Heart left ventricle (tissue), 16 donors: Measurements from ENCODE around the gene SIAE. TPM values are rescaled to one million over a fixed set of nuclear protein-coding genes. Genes with fewer than 3 reads are reported as not detected.

Experiments used
- ATAC-seq, 4 donors: fragments of 200-7000 bp; cut with Tn5 transposase; one replicate each; pipeline ENCODE4 v1.9.1; 2020 to 2022; ENCODE audit warnings: moderate library complexity in 4 of 4, mild to moderate bottlenecking in 3 of 4, moderate number of reproducible peaks in 1 of 4
- DNase-seq, 5 donors: peaks; one replicate each; pipeline ENCODE4 v3.0.0-alpha.2; 2020
- H3K27ac ChIP-seq, 12 donors: fragments of 200-600 bp; sonication (generic) in 4 of 12; one replicate each; pipeline versions ENCODE4 v1.5.0 to v1.8.0; 2016 to 2022; ENCODE audit warnings: mild to moderate bottlenecking in 2 of 12
- H3K27me3 ChIP-seq, 9 donors: fragments of 200-600 bp; sonication (generic) in 2 of 9; one replicate each; pipeline versions ENCODE4 v1.5.1 to v1.8.0; 2016 to 2022; ENCODE audit warnings: mild to moderate bottlenecking in 3 of 9
- H3K36me3 ChIP-seq, 9 donors: fragments of 200-600 bp; sonication (generic) in 2 of 9; one replicate each; pipeline versions ENCODE4 v1.5.0 to v1.8.0; 2018 to 2022; ENCODE audit warnings: mild to moderate bottlenecking in 2 of 9
- H3K4me1 ChIP-seq, 12 donors: fragments of 200-600 bp; sonication (generic) in 4 of 12; one replicate each; pipeline versions ENCODE4 v1.5.0 to v1.8.0; 2016 to 2022; ENCODE audit warnings: mild to moderate bottlenecking in 3 of 12
- H3K4me3 ChIP-seq, 12 donors: fragments of 200-600 bp; sonication (generic) in 4 of 12; one replicate each; pipeline versions ENCODE4 v1.5.0 to v1.8.0; 2017 to 2022; ENCODE audit warnings: mild to moderate bottlenecking in 9 of 12, moderate library complexity in 4 of 12
- H3K9me3 ChIP-seq, 12 donors: fragments of 200-600 bp; sonication (generic) in 4 of 12; one replicate each; pipeline versions ENCODE4 v1.5.0 to v1.8.0; 2016 to 2022; ENCODE audit warnings: mild to moderate bottlenecking in 1 of 12
- POLR2A ChIP-seq, 2 donors: fragments of 450-650 bp; IDR thresholded peaks; one replicate each; pipeline ENCODE4 v1.6.1; 2017; ENCODE audit warnings: antibody characterized with exemption in 2 of 2, mild to moderate bottlenecking in 2 of 2, moderate library complexity in 2 of 2
- WGBS, 4 donors: extraction: QIAGEN DNeasy Blood & Tissue Kit in 2 of 4; methylation state at CpG; one replicate each; pipeline versions ENCODE4 v1.1.5 to v1.1.7; 2013 to 2018; 5-methylcytosine and 5-hydroxymethylcytosine counted together
- intact Hi-C, 10 donors: fragments of 100-400 bp; cut with DNase I; formaldehyde crosslinking; loops; one replicate each; pipeline versions ENCODE4 v1.11.1 to v1.14.2; 2022
- polyA plus RNA-seq, 2 donors: library from polyadenylated mRNA; stranded (reverse); fragments of 200-250 nt; gene quantifications; one replicate each; pipeline ENCODE4 v1.2.3, GENCODE V29; 2013
- total RNA-seq, 9 donors: library from RNA; depleted of rRNA in 2 of 9; stranded (reverse); fragments of >200 nt in 2 of 9; fragmentation: NEBNext Ultra II Directional in 3 of 9; extraction: Animal tissue kit (Norgen Biotek cat#: 25700) in 3 of 9; gene quantifications; one replicate each; pipeline versions ENCODE4 v1.1.0 to v1.2.4, GENCODE V29; 2016 to 2023
- TF ChIP-seq, protein P1 (sequence below), 12 donors: fragments of 200-600 bp; sonication (generic) in 4 of 12; IDR thresholded peaks; one replicate each; pipeline versions ENCODE4 v1.5.0 to v1.8.0; 2018 to 2022; ENCODE audit warnings: antibody characterized with exemption in 12 of 12, mild to moderate bottlenecking in 5 of 12
- donor health status: ischemic (EF 13 %, LVEDD 7.1; RV severe dilation, severe dysfunction).
- donor health status: healthy with polysubstance abuse.
- donor health status: DM: no; HTN: yes; CAD: no.
- donor health status: DM: no; HTN: no; CAD: no.
- donor health status: ischemic (EF 25% LVEDD 6.9; RV normal size, moderate dysfunction).
- donor health status: ischemic (EF 25% LVEDD 5.7; RV mildly dilated, moderate dysfunction).
- donor health status: healthy.
- donor health status: DM: yes; HTN: yes; CAD: no.
- donor health status: ischemic (EF 35%, LVEDD 5.7; RV mildly dilated, moderate dysfunction).
- donor health status: nonischemic (EF 11% LVEDD 7.7; RV severe dilation, severe dysfunction).
- donor health status: DM: yes; HTN: yes; CAD: no.
- donor health status: PGD.
- donor health status: ischemic (EF 29% LVEDD 5.4; RV normal size, mild dysfunction).
- donor health status: nonischemic (EF 23%, LVEDD 6.1; RV moderate dilation, normal function).

The SIAE gene
- total and polyA plus RNA-seq, 11 donors, result 24.2 to 87.8 (median 56.7) TPM

DNA sequence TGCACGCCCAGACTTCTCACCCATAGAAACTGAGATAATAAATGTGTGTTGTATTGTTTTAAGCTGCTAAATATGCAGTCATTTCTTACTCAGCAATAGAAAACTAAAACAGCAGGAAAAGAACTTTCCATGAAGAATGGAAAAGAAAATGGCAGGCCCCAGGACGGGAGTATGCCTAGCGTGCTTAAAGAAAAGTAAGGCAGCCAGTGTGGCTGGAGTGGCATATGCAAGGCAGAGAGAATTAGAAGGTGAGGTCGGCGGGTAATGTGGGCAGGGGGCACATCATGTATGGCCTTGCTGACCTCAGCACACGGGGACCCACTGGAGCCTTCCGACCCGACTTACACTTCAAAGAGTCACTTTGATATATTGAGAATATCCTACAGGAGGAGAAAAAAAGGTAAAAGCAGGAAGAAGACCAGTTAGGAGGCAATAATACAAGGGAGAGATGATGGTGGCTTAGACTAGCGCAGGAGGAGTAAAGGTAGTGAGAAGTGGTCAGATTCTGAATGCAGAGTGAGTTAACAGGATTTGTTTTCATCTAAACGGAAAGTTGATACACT is 30.4 kb downstream of the SIAE start:
- peaks cover 0 to 29% (median 20%) of the 10 kb centered on the region in 9 donors for H3K36me3 ChIP-seq
- H3K9me3 ChIP-seq, result no peaks in the 10 kb centered on the region
- 88 to 91% (median 90%) methylated on average over 10 of the region's 10 CpGs for WGBS, 4 donors
- DNase-seq (no peak), ATAC-seq (no peak)
- no peak overlapping the region for H3K4me3 ChIP-seq
- H3K4me1 ChIP-seq, result peaks cover 0 to 12% (median 2%) of the 10 kb centered on the region in 12 donors
- intact Hi-C loops, result loop anchor here in 3 of 10 donors (5.0 kb wide), 1 partner anchor 194 kb away; no protein-coding TSS in a partner anchor
- no peak for TF ChIP-seq POLR2A (IDR thresholded peaks at IDR 0.05)
- TF ChIP-seq, protein P1, sequence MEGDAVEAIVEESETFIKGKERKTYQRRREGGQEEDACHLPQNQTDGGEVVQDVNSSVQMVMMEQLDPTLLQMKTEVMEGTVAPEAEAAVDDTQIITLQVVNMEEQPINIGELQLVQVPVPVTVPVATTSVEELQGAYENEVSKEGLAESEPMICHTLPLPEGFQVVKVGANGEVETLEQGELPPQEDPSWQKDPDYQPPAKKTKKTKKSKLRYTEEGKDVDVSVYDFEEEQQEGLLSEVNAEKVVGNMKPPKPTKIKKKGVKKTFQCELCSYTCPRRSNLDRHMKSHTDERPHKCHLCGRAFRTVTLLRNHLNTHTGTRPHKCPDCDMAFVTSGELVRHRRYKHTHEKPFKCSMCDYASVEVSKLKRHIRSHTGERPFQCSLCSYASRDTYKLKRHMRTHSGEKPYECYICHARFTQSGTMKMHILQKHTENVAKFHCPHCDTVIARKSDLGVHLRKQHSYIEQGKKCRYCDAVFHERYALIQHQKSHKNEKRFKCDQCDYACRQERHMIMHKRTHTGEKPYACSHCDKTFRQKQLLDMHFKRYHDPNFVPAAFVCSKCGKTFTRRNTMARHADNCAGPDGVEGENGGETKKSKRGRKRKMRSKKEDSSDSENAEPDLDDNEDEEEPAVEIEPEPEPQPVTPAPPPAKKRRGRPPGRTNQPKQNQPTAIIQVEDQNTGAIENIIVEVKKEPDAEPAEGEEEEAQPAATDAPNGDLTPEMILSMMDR (IDR thresholded peaks at IDR 0.05), result no peak
- no peak overlapping the region for H3K27ac ChIP-seq
- no peaks in the 10 kb centered on the region for H3K27me3 ChIP-seq

DNA sequence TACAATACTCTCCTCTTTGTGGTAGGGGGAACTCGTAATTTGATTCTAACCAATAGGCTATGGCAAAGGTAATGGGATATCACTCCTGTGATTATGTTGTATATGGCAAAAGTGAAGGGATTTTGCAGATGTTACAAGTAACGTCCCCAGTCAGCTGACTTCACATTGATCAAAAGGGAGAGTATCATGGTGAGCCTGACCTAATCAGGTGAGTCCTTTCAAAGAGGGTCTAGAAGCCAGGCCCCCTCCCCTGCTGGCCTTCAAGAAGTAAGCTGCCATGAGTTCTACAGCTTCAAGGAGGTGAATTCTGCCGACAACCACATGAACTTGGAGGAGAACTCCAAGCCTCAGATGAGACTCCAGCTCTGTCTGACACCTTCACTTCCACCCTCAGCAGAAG is 30.9 kb downstream of the SIAE start:
- Histone ChIP-seq H3K4me3 (no peak overlapping the region), H3K4me1 (peaks cover 0 to 12% (median 2%) of the 10 kb centered on the region in 12 donors), H3K9me3 (no peaks in the 10 kb centered on the region), H3K27me3 (no peaks in the 10 kb centered on the region), H3K36me3 (peaks cover 0 to 30% (median 22%) of the 10 kb centered on the region in 9 donors), H3K27ac (no peak overlapping the region)
- TF ChIP-seq POLR2A (IDR thresholded peaks at IDR 0.05), result no peak
- TF ChIP-seq, protein P1 (IDR thresholded peaks at IDR 0.05), result no peak
- DNase-seq, result no peak
- WGBS, 4 donors, result 89 to 97% (median 92%) methylated on average over 3 of the region's 3 CpGs
- intact Hi-C loops, result loop anchor here in 3 of 10 donors (5.0 kb wide), 1 partner anchor 195 kb away; no protein-coding TSS in a partner anchor
- no peak for ATAC-seq

- Histone ChIP-seq H3K4me3 (no peak overlapping the region), H3K36me3 (peaks cover 0 to 45% (median 39%) of the 10 kb centered on the region in 9 donors), H3K27ac (no peak overlapping the region), H3K9me3 (no peaks in the 10 kb centered on the region), H3K27me3 (no peaks in the 10 kb centered on the region), H3K4me1 (peaks cover 0 to 12% (median 2%) of the 10 kb centered on the region in 12 donors)
- WGBS, 4 donors, result 86 to 93% (median 89%) methylated on average over 5 of the region's 5 CpGs
- ATAC-seq (no peak), DNase-seq (no peak)
- TF ChIP-seq, protein P1 (IDR thresholded peaks at IDR 0.05), result no peak
- no peak for TF ChIP-seq POLR2A (IDR thresholded peaks at IDR 0.05)
- intact Hi-C loops, result loop anchor here in 3 of 10 donors (5.0 kb wide), 1 partner anchor 197 kb away; no protein-coding TSS in a partner anchor
Observed at GRCh38 chr11:124640666-124641065, 32.9 kb downstream of the SIAE start.

GRCh38 chr11:124639186-124639585 is 34.4 kb downstream of the SIAE start:
- Histone ChIP-seq H3K4me3 (no peak overlapping the region), H3K27me3 (no peaks in the 10 kb centered on the region), H3K4me1 (peaks cover 0 to 5% (median 0%) of the 10 kb centered on the region in 12 donors), H3K36me3 (peaks cover 0 to 59% (median 53%) of the 10 kb centered on the region in 9 donors), H3K9me3 (no peaks in the 10 kb centered on the region), H3K27ac (no peak overlapping the region)
- ATAC-seq (no peak), DNase-seq (no peak)
- TF ChIP-seq, protein P1 (IDR thresholded peaks at IDR 0.05), result no peak
- no peak for TF ChIP-seq POLR2A (IDR thresholded peaks at IDR 0.05)
- intact Hi-C loops, result no loop called here
- 43 to 78% (median 74%) methylated on average over 1 of the region's 1 CpG for WGBS, 4 donors
